GM23248 (cell line): ENCODE measurements around the gene ALX4. TPM values are rescaled to one million over a fixed set of nuclear protein-coding genes. Genes with fewer than 3 reads are reported as not detected.

ENCODE experiments used
- DNase-seq: peaks from one replicate; pipeline ENCODE4 v3.0.0-alpha.2; 2015
- H2AFZ ChIP-seq: fragments of 200-600 bp; sonication (generic); 2 replicates; pipeline ENCODE4 v1.6.1; 2016; ENCODE audit warnings: antibody characterized with exemption
- H3F3A ChIP-seq: fragments of 200-600 bp; sonication (generic); 2 replicates; pipeline ENCODE4 v1.6.1; 2016; ENCODE audit warnings: mild to moderate bottlenecking, antibody characterized with exemption, mixed run types; ENCODE audit not compliant: insufficient read depth
- H3K27ac ChIP-seq: fragments of 200-600 bp; sonication (generic); 2 replicates; pipeline ENCODE4 v1.5.1; 2016; ENCODE audit warnings: mild to moderate bottlenecking
- H3K27me3 ChIP-seq: fragments of 200-600 bp; sonication (generic); replicated peaks from 2 replicates; pipeline ENCODE4 v1.6.1; 2016; ENCODE audit warnings: mild to moderate bottlenecking; ENCODE audit not compliant: insufficient read depth
- H3K36me3 ChIP-seq: fragments of 200-600 bp; sonication (generic); 2 replicates; pipeline ENCODE4 v1.6.1; 2016; ENCODE audit warnings: low read depth, mild to moderate bottlenecking
- H3K4me1 ChIP-seq: fragments of 200-600 bp; sonication (generic); 2 replicates; pipeline ENCODE4 v1.6.1; 2016; ENCODE audit warnings: mild to moderate bottlenecking; ENCODE audit not compliant: insufficient read depth
- H3K4me2 ChIP-seq: fragments of 200-600 bp; sonication (generic); one replicate; pipeline ENCODE4 v1.6.1; 2016; ENCODE audit warnings: mild to moderate bottlenecking; ENCODE audit not compliant: unreplicated experiment
- H3K4me3 ChIP-seq: fragments of 200-600 bp; sonication (generic); 2 replicates; pipeline ENCODE4 v1.5.1; 2016; ENCODE audit warnings: mild to moderate bottlenecking
- H3K79me2 ChIP-seq: fragments of 200-600 bp; sonication (generic); 2 replicates; pipeline ENCODE4 v1.6.1; 2016; ENCODE audit warnings: mild to moderate bottlenecking; ENCODE audit not compliant: insufficient read depth
- H3K9ac ChIP-seq: fragments of 200-600 bp; sonication (generic); 2 replicates; pipeline ENCODE4 v1.6.1; 2016; ENCODE audit warnings: mild to moderate bottlenecking
- H3K9me2 ChIP-seq: fragments of 200-600 bp; sonication (generic); 2 replicates; pipeline ENCODE4 v1.6.1; 2016; ENCODE audit warnings: mixed run types, mild to moderate bottlenecking, moderate library complexity; ENCODE audit not compliant: insufficient read depth
- H3K9me3 ChIP-seq: fragments of 200-600 bp; sonication (generic); one replicate; pipeline ENCODE4 v1.6.1; 2017; ENCODE audit warnings: low read depth
- H4K20me1 ChIP-seq: fragments of 200-600 bp; sonication (generic); 2 replicates; pipeline ENCODE4 v1.6.0; 2016; ENCODE audit not compliant: insufficient read depth
- EZH2 ChIP-seq: fragments of 200-600 bp; sonication (generic); IDR thresholded peaks from 2 replicates; pipeline ENCODE4 v1.6.1; 2018; ENCODE audit warnings: antibody characterized with exemption, mild to moderate bottlenecking; ENCODE audit not compliant: insufficient read depth, poor library complexity, severe bottlenecking
- EZH2phosphoT487 ChIP-seq: fragments of 200-600 bp; sonication (generic); IDR thresholded peaks from 2 replicates; pipeline ENCODE4 v1.6.1; 2018; ENCODE audit warnings: antibody characterized with exemption, moderate library complexity, mild to moderate bottlenecking, low read depth; ENCODE audit not compliant: insufficient read depth
- WGBS, 2 experiments: methylation state at CpG; one replicate each; pipeline ENCODE4 v1.1.6; 2015 to 2017; ENCODE audit warnings: low lambda C conversion rate in 2 of 2, low coverage in 1 of 2; ENCODE audit errors: missing lambda C conversion rate in 2 of 2; 5-methylcytosine and 5-hydroxymethylcytosine counted together
- in situ Hi-C: fragments of 300-500 bp; cut with MboI; formaldehyde crosslinking; loops from 2 replicates; pipeline ENCODE4 v1.15.0; 2020
- polyA plus RNA-seq: library from polyadenylated mRNA; unstranded; fragments of >200 nt; fragmentation: Nextera tagmentation; extraction: Ambion mirVana; gene quantifications from 2 replicates; pipeline ENCODE4 v1.2.1, GENCODE V29; 2016
- total RNA-seq: library from RNA; depleted of rRNA; stranded (reverse); fragments of >200 nt; shearing (Covaris generic); gene quantifications from 2 replicates; pipeline ENCODE4 v1.2.3, GENCODE V29; 2014

The ALX4 gene
- total and polyA plus RNA-seq, 2 experiments from 2014 or later: not detected

- in situ Hi-C loops: no loop called here
- no peak overlapping the region for H3K27ac ChIP-seq
- 33 to 39% methylated on average over 9 to 10 of the region's 10 CpGs for WGBS, 2 experiments
- H3F3A ChIP-seq: no peaks in the 10 kb centered on the region
- no peaks in the 10 kb centered on the region for H3K36me3 ChIP-seq
- H3K27me3 ChIP-seq: peaks cover 45% of the 10 kb centered on the region
- H3K9ac ChIP-seq: no peak overlapping the region
- H3K4me3 ChIP-seq: no peak overlapping the region
- H4K20me1 ChIP-seq: no peaks in the 10 kb centered on the region
- H3K79me2 ChIP-seq: no peaks in the 10 kb centered on the region
- DNase-seq: no peak
- no peak overlapping the region for H3K4me2 ChIP-seq
- H3K4me1 ChIP-seq: no peaks in the 10 kb centered on the region
- no peaks in the 10 kb centered on the region for H3K9me3 ChIP-seq
- no peak overlapping the region for H2AFZ ChIP-seq
- TF ChIP-seq EZH2: no peak
- TF ChIP-seq EZH2phosphoT487: no peak
- no peaks in the 10 kb centered on the region for H3K9me2 ChIP-seq
These were observed 38.8 kb upstream of the ALX4 start for GRCh38 chr11:44348721-44349120.

DNA sequence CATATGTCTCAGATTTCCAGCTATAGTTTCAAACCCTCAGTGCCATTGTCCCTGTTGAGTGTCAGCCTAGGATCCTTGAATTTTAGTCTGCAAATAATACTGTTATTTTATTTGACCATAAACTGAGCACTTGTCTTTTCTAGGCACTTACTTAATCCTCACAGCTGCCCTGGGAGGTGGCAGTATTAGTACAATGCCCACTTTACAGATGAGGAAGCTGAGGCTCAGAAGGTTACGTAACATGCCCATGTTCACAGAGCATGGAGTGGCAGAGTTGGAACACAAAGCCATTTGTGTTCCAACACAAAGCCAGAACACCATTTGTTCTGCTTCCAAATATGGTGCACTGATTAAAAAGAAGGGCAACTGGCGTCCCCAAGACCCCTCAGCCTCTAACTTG, 38.2 kb upstream of the ALX4 start:
- Histone ChIP-seq H3K9me2 (no peaks in the 10 kb centered on the region), H3K4me3 (no peak overlapping the region), H3K79me2 (no peaks in the 10 kb centered on the region), H3K27me3 (peaks cover 49% of the 10 kb centered on the region), H3F3A (no peaks in the 10 kb centered on the region), H3K9ac (no peak overlapping the region), H3K9me3 (no peaks in the 10 kb centered on the region), H3K36me3 (no peaks in the 10 kb centered on the region), H4K20me1 (no peaks in the 10 kb centered on the region), H3K27ac (no peak overlapping the region), H2AFZ (no peak overlapping the region), H3K4me1 (no peaks in the 10 kb centered on the region), H3K4me2 (no peak overlapping the region)
- WGBS, 2 experiments: 39 to 44% methylated on average over 2 of the region's 2 CpGs
- no peak for TF ChIP-seq EZH2
- in situ Hi-C loops: no loop called here
- DNase-seq: no peak

DNA sequence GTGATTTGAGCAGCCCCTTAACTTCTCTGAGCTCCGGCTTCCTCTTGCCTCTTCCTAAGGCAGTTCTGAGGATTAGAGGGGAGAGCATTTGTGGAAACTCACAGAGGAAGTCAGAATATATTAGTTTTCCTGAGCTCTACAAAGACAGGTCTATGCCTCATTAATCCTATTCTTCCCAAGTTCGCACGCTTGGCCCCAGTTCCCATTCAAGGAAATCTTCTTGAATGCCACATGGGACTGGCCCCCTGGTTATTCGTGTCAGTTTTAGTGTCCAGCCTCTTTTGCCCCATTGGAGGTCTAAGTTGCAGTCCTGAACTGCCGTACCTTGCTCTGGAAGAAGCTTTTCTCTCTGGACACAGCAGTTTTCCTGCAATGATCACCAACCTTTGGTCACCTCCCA, 37.6 kb upstream of the ALX4 start:
- no peaks in the 10 kb centered on the region for H3K79me2 ChIP-seq
- no peak overlapping the region for H3K9ac ChIP-seq
- in situ Hi-C loops: no loop called here
- H3K4me1 ChIP-seq: no peaks in the 10 kb centered on the region
- no peak overlapping the region for H3K4me3 ChIP-seq
- H3K27me3 ChIP-seq: peaks cover 50% of the 10 kb centered on the region
- H3K9me2 ChIP-seq: no peaks in the 10 kb centered on the region
- no peak overlapping the region for H3K4me2 ChIP-seq
- TF ChIP-seq EZH2 (no peak), EZH2phosphoT487 (no peak)
- no peaks in the 10 kb centered on the region for H3F3A ChIP-seq
- DNase-seq: no peak
- no peaks in the 10 kb centered on the region for H3K36me3 ChIP-seq
- no peaks in the 10 kb centered on the region for H4K20me1 ChIP-seq
- H2AFZ ChIP-seq: no peak overlapping the region
- WGBS, 2 experiments: 68 to 69% methylated on average over 5 of the region's 5 CpGs
- H3K9me3 ChIP-seq: no peaks in the 10 kb centered on the region
- no peak overlapping the region for H3K27ac ChIP-seq

- in situ Hi-C loops: no loop called here
These were observed 37.0 kb upstream of the ALX4 start for GRCh38 chr11:44346983-44347382.

GRCh38 chr11:44345781-44346180, 35.8 kb upstream of the ALX4 start:
- Histone ChIP-seq H3K9me3 (no peaks in the 10 kb centered on the region), H3K36me3 (no peaks in the 10 kb centered on the region), H2AFZ (no peak overlapping the region), H3K79me2 (no peaks in the 10 kb centered on the region), H3K4me2 (no peak overlapping the region), H3K27me3 (peaks cover 54% of the 10 kb centered on the region), H3K4me1 (no peaks in the 10 kb centered on the region), H3K27ac (no peak overlapping the region), H3F3A (no peaks in the 10 kb centered on the region), H3K9ac (no peak overlapping the region), H3K4me3 (no peak overlapping the region), H4K20me1 (no peaks in the 10 kb centered on the region), H3K9me2 (no peaks in the 10 kb centered on the region)
- TF ChIP-seq EZH2: no peak
- TF ChIP-seq EZH2phosphoT487: no peak
- no peak for DNase-seq
- in situ Hi-C loops: no loop called here
- 50 to 52% methylated on average over 3 of the region's 3 CpGs for WGBS, 2 experiments

More at GRCh38 chr11:44346983-44347382, 37.0 kb upstream of the ALX4 start:
- Histone ChIP-seq H3K9me2 (no peaks in the 10 kb centered on the region), H4K20me1 (no peaks in the 10 kb centered on the region), H3K79me2 (no peaks in the 10 kb centered on the region), H3K27me3 (peaks cover 55% of the 10 kb centered on the region), H3K9ac (no peak overlapping the region), H3K27ac (no peak overlapping the region), H3K9me3 (no peaks in the 10 kb centered on the region), H3K4me3 (no peak overlapping the region), H3F3A (no peaks in the 10 kb centered on the region), H2AFZ (no peak overlapping the region), H3K4me1 (no peaks in the 10 kb centered on the region), H3K36me3 (no peaks in the 10 kb centered on the region), H3K4me2 (no peak overlapping the region)
- no peak for DNase-seq
- TF ChIP-seq EZH2 (no peak), EZH2phosphoT487 (no peak)
- WGBS, 2 experiments: 43 to 46% methylated on average over 6 of the region's 6 CpGs
